Stimulated activated CD4-positive, alpha-beta T cell treated with anti-CD3 and anti-CD28 coated beads, Interleukin-15, amount 100 ng/mL, for 24 hours (primary cell): Measurements from ENCODE around the gene ROBO3.

Source experiments
- DNase-seq: peaks from one replicate; pipeline ENCODE4 v3.0.0-alpha.2; 2020

Gene ROBO3

DNA sequence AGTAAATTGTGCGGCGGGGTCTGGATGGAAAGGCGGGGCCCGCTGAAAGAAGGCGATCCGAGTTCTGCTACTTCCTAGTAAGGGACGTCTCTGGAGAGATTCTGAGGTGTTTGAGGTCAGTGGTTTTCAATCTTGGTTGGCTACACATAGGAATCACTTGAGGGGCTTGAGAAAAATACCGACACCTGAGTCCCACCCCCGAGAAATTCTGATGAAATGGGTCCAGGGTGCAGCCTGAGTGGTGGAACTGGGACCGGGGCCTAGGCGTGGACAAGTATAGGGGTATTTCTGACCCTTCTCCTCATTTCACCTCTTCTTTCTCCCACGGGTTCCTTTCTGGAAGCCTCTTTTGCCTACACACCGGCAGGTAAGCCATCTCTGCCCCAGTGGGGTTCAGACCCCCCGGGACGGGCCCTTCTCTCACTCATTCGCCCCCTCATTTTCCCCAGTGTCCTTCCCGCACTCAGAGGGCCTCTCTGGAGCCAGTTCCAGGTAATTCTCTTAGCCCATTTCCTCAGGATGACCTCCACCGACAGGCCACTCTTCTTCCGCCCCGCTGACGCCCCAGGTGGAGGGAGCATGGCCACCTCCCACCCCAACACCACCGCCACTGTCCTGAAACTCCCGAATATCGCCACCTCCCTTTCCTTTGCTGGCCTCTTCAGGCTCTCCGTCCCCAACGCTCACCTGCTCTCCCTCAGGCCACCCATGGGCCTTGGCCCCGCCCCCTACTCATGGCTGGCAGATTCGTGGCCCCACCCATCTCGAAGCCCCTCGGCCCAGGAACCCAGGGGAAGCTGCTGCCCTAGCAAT lies 11.8 kb downstream of the ROBO3 start:
- DNase-seq: no peak

- no peak for DNase-seq
Measured at GRCh38 chr11:124877631-124877909, 12.3 kb downstream of the ROBO3 start.

- no peak for DNase-seq
Measured at GRCh38 chr11:124877910-124878758, 12.9 kb downstream of the ROBO3 start.

DNA sequence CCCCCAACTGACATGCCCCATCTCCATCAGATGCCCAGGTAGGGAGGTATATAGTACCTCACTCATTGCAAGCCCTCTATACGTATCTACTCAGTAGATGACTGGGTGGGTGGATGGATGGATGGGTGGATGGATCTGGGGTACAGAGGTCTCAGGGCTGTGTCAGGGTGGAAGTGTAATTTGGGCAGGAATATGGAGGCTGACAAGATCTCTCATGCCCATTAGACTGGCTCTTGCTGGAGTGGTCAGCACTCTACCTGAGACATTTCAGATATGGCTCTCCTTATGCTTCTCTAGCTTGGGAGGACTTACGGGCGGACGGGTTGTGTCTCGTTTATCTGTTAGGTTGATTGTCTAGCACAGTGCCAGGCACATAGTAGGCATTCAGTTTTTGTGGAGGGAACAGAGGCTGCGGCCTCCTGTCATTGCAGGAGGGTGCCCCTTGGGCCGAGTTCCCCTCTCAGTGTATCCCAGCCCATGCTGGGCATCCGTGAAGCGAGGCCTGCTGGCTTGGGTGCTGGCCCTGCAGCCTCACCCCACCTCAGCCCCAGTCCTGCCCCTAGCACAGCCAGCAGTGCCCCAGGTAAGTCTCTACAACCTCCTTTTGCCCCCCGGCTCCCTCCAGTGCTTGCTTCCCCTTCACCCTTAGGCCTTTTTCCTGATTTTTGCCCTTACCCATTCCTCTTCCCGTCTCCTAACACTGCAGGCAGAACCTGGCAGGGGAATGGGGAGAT lies 13.7 kb downstream of the ROBO3 start:
- DNase-seq: no peak

DNA sequence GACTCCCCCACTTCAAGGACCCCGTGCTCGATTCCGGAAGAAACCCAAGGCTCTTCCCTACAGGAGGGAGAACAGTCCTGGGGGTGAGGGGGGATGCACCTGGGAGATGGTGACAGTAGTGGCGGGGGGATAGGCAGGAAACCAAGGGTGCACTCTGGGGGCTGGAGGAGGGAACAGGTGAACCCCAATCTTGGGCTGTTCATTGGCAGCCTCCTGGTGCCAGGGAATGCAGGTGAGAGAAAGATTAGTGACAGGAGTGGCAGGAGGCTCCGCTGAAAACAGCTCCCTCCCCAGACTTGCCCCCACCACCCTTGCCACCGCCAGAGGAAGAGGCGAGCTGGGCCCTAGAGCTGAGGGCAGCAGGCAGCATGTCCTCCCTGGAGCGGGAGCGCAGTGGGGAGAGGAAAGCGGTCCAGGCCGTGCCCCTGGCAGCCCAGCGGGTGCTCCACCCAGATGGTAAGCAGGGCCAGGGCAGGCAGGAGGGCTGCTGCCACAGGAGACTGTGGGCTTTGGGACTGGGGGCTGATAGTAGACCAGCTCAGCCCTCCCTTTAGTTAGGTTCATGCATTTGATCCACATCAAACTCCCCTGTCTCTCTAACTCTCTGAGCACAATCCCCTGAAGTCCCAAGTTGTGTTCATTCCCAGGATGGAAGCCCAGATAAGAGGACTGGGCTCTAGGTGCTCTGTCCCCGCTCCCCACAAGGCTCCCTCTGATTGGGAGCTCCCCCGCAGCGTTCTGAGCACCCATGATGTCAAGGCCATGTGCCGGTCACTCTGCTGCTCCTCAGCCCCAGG lies 14.5 kb downstream of the ROBO3 start:
- DNase-seq: no peak

DNA sequence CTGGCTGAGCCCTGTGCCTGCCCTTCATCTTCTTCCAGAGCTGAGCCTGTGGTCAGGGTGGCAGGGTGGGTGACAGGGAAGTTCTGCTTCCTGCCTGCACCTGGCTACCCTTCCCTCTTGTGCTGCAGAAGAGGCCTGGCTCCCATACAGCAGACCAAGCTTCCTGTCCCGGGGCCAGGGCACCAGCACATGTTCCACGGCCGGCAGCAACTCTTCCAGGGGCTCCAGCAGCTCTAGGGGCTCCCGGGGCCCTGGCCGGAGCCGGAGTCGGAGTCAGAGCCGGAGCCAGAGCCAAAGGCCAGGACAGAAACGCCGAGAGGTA lies 15.0 kb downstream of the ROBO3 start:
- no peak for DNase-seq

DNA sequence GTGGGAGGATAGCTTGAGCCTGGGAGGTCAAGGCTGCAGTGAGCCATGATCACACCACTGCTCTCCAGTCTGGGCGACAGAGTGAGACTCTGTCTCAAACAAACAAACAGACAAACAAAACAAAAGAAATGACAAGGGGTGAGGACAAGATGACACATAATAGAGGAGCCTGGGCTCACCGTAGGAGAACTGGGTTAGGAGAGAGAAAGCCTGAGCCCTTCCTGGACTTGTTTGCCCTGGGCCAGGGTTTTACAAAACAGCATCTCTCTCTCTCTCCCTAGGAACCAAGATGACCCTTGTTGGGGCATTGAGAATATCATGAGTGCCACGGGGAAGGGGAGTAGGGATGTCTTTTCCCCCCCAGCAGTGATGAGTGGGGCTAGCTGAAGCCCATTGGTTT lies 15.7 kb downstream of the ROBO3 start:
- no peak for DNase-seq

GRCh38 chr11:124882339-124883071 lies 17.3 kb downstream of the ROBO3 start:
- no peak for DNase-seq

DNA sequence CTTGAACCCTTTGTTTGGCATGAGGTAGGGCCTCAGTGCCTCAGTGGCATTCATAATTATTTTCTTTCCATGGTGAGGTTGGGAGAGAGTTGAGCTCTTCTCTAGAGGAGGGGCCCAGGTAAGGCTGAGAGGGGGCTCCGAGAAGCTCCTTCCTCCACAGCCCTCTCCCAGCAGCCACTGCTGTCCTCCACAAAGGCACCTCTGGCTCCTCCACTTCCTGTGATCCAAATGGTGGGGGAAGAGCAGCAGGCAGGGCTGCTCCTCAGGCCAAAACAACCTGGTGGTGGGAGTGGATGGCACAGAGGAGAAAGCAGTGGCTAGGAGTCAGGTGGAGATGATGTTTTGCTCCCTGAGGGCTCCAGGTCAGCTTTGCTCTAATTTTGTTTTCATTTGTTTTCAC lies 19.1 kb downstream of the ROBO3 start:
- DNase-seq: no peak

DNA sequence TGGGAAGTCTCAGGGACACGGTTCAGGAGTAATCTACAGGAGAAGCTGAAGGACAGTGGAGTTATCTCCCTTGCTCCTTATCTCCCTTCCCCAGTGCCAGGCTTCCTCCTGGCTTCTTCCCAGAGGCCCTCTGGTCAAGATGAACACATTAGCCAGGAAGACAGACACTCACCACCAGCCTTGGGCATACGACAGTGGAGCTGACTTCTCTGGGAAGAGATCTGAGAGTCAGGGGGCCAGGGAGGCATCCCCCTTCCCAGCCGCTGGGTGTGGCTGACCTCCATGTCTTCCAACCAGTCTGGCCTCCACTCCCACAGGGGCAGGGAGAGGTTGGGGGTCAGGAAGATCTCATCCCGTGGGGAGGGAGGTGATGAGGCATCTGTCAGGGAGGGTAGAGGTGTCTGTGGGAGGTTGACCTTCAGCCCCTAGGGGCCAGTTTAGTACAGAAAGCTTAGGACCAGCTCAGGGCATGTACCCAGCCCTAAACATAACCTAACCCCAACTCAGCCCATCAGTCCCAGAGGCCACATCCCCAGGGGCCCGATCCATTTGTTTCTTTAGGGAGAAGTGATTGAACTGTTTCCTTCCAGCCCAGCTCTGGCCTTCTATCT lies 19.7 kb downstream of the ROBO3 start:
- DNase-seq: no peak

GRCh38 chr11:124886476-124886875 lies 21.2 kb downstream of the ROBO3 start:
- no peak for DNase-seq

GRCh38 chr11:124886978-124887666 lies 21.9 kb downstream of the ROBO3 start:
- no peak for DNase-seq

- no peak for DNase-seq
Measured at GRCh38 chr11:124887667-124888013, 22.4 kb downstream of the ROBO3 start.

GRCh38 chr11:124889191-124890091 lies 24.2 kb downstream of the ROBO3 start:
- DNase-seq: no peak

DNA sequence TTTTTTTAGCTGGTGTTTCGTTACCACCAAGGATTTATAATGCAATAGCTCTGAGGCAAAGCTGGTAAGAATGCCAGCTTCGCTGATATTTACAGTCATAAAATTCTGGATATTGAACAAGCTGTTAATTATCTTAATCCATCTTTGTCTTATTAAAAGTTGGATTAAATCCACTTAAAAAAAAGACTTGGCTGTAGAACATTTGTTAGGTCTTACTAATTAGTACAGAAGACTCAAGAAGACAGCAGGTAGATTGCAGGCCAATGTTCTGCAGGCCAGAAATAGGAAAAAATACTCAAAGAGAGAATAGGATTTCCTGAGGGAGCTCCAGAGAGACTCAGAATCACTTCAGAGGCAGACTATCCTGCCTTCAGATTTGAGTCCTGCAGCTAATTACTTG lies 24.9 kb downstream of the ROBO3 start:
- DNase-seq: no peak

DNA sequence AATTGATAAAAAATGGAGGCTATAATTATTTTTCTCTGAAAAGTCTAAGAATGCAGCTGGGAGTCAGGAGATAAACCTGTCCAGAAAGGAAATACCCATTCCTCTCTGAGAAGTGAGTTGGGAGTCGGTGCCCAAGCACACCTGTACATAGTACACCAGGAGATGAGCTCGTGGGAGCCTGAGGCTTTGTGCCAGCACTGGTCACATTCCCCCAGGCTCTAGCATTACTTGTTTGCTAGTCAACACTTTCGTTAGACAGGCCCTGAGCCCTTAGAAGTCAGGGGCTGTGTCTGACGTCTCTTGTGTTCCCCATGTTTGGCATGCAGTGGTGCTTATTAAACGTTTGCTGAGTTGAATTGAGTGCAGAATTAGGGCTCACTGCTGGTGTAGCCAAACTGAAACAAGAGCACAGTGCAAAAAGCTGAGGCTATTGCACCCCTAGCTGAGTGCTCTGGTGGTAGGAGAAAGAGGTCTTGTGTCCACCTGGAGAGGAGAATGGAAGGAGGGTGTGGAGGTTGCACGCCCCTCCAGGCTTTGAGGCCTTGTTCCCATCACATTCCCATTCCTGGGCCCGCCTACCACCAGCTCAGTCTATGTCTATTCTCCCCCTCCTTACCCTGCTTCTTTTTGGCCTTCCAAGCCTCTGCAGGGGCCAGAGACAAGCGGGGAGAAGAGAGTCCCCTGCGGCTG lies 25.6 kb downstream of the ROBO3 start:
- no peak for DNase-seq

- no peak for DNase-seq
Measured at GRCh38 chr11:124891373-124891861, 26.2 kb downstream of the ROBO3 start.

DNA sequence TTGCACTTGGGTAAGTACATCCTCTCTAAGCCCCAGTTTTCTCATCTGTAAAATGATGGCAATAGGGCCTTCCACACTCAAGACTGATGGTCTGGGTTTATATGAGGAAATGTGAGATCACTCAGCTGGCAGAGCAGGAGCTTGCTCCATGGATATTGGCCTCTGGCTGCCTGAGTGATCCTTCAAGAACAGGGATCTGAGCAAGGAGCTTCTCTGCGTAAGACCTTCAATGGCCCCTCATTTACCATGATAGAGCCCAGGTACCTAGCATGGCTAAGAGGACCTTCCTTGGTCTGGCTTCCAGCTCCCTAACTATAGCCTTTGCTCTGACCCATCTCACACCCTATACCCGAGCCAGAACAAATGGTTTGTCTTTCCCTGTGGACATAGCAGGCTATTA lies 26.9 kb downstream of the ROBO3 start:
- no peak for DNase-seq

DNA sequence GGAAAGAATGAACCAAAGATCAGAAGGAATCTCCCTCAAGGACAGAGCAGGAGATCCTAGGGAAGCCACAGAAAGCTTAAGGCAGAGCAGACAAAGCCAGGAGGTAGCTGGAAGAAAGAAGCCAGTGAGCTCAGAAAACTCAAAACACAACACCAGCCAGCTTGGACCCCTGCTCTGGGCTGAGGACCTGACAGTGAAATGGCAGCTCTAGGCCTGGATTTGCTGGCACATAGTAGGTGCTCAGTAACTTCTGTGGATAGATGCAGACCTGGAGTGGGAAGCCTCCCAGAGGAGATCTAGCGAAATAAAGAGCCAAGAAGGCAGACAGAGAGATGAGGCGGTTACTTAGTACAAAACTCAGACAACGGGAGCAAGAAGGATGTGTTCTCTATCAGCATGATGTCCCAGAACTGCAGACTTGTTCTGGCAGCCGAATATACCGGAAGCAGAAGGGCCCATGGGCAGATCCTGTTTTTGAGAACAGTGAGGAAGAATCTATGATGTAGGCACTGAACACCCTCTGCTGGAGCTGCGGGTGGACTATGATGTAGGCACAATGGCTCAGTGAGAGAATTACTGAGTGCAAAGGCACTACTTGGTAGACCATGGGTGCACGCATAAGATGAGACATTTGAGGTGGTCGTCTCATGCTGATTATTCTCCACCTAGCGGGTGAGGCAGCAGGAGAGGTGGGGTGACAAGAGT lies 27.7 kb downstream of the ROBO3 start:
- DNase-seq: no peak
